Prostate gland (tissue), 2 donors: ENCODE data around the gene PPP1R11. TPM values are rescaled to one million over a fixed set of nuclear protein-coding genes. Genes with fewer than 3 reads are reported as not detected.
"Not testable (repeated sequence)": the region's sequence is repeated elsewhere in the genome, so short reads cannot be mapped to it uniquely, and the experiment has no call there.

Experiments
- DNase-seq: peaks from one replicate; pipeline ENCODE4 v3.0.0-alpha.2; 2019; ENCODE audit warnings: low spot score
- H3K27ac ChIP-seq, 2 donors: fragments of 200-600 bp; sonication (generic); 2 replicates each; pipeline ENCODE4 v1.5.1; 2017 to 2019
- H3K27me3 ChIP-seq: fragments of 200-600 bp; sonication (generic); replicated peaks from 2 replicates; pipeline ENCODE4 v1.5.1; 2019; ENCODE audit not compliant: insufficient read depth
- H3K36me3 ChIP-seq, 2 donors: fragments of 200-600 bp; sonication (generic); 1 replicate in 1 of 2; 2 replicates in 1 of 2; pipeline versions ENCODE4 v1.5.1 to v1.8.1; 2017 to 2019
- H3K4me1 ChIP-seq: fragments of 200-600 bp; sonication (generic); replicated peaks from 2 replicates; pipeline ENCODE4 v1.5.1; 2019
- H3K4me3 ChIP-seq, 2 donors: fragments of 200-600 bp; sonication (generic); 2 replicates each; pipeline ENCODE4 v1.5.1; 2017 to 2019
- H3K9me3 ChIP-seq: fragments of 200-600 bp; sonication (generic); 2 replicates; pipeline ENCODE4 v1.5.1; 2017
- POLR2A ChIP-seq: fragments of 450-650 bp; IDR thresholded peaks from one replicate; pipeline ENCODE4 v1.6.1; 2016; ENCODE audit warnings: antibody characterized with exemption, mild to moderate bottlenecking
- POLR2AphosphoS5 ChIP-seq: sonication (generic); formaldehyde crosslinking; IDR thresholded peaks from one replicate; pipeline ENCODE4 v1.6.1; 2017; ENCODE audit warnings: antibody characterized with exemption
- WGBS: methylation state at CpG from one replicate; pipeline ENCODE4 v1.1.5; 2018; 5-methylcytosine and 5-hydroxymethylcytosine counted together
- intact Hi-C: fragments of 100-400 bp; cut with DNase I; formaldehyde crosslinking; loops from one replicate; pipeline ENCODE4 v1.14.2; 2022
- total RNA-seq, 2 donors: library from RNA; depleted of rRNA; stranded (reverse); fragments of >200 nt; gene quantifications; one replicate each; pipeline ENCODE4 v1.1.0, GENCODE V29; 2016
- TF ChIP-seq, protein P1 (sequence below), 4 experiments: fragments of 200-600 bp in 2 of 4; fragments of 450-650 bp in 2 of 4; sonication (generic) in 2 of 4; IDR thresholded peaks; 1 replicate in 3 of 4; 2 replicates in 1 of 4; pipeline ENCODE4 v1.5.1; 2016 to 2019; ENCODE audit warnings: antibody characterized with exemption in 4 of 4, mild to moderate bottlenecking in 2 of 4, moderate library complexity in 2 of 4

The PPP1R11 gene
- 10 to 100 TPM; 49.7 to 59.3 TPM for total RNA-seq

- DNase-seq: peak; percentile 98
- no peaks in the 10 kb centered on the region for H3K36me3 ChIP-seq
- peak; percentile 100 for TF ChIP-seq POLR2AphosphoS5
- TF ChIP-seq, protein P1, sequence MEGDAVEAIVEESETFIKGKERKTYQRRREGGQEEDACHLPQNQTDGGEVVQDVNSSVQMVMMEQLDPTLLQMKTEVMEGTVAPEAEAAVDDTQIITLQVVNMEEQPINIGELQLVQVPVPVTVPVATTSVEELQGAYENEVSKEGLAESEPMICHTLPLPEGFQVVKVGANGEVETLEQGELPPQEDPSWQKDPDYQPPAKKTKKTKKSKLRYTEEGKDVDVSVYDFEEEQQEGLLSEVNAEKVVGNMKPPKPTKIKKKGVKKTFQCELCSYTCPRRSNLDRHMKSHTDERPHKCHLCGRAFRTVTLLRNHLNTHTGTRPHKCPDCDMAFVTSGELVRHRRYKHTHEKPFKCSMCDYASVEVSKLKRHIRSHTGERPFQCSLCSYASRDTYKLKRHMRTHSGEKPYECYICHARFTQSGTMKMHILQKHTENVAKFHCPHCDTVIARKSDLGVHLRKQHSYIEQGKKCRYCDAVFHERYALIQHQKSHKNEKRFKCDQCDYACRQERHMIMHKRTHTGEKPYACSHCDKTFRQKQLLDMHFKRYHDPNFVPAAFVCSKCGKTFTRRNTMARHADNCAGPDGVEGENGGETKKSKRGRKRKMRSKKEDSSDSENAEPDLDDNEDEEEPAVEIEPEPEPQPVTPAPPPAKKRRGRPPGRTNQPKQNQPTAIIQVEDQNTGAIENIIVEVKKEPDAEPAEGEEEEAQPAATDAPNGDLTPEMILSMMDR (IDR thresholded peaks at IDR 0.05): peak in 1 of 4 experiments; percentile 24
- TF ChIP-seq POLR2A: peak; percentile 79
- peak within 1 kb of the TSS; percentile 85 to 95 for H3K27ac ChIP-seq
- H3K9me3 ChIP-seq: no peaks in the 10 kb centered on the region
- peak within 1 kb of the TSS; percentile 58 to 61 for H3K4me3 ChIP-seq
- intact Hi-C loops: no loop called here
- under 1% methylated on average over 46 of the region's 46 CpGs for WGBS
- H3K4me1 ChIP-seq: no peaks in the 10 kb centered on the region
- no peaks in the 10 kb centered on the region for H3K27me3 ChIP-seq
Measured at GRCh38 chr6:30066577-30067459, at the start of gene PPP1R11. Gene PPP1R11, plus strand, starts transcription at chr6:30067198. Its CDS starts 213 bp downstream, at chr6:30067411.

- no peak overlapping the region for H3K4me3 ChIP-seq
- TF ChIP-seq POLR2A (no peak), POLR2AphosphoS5 (no peak)
- TF ChIP-seq, protein P1 (IDR thresholded peaks at IDR 0.05): no peak
- H3K9me3 ChIP-seq: no peaks in the 10 kb centered on the region
- H3K4me1 ChIP-seq: no peaks in the 10 kb centered on the region
- no peak for DNase-seq
- H3K27ac ChIP-seq: no peak overlapping the region
- H3K36me3 ChIP-seq: no peaks in the 10 kb centered on the region
- no peaks in the 10 kb centered on the region for H3K27me3 ChIP-seq
- intact Hi-C loops: no loop called here
- WGBS: 92% methylated on average over 2 of the region's 2 CpGs
Measured at GRCh38 chr6:30019819-30020218, 47.2 kb upstream of the PPP1R11 start.

- no peak overlapping the region for H3K4me3 ChIP-seq
- no peaks in the 10 kb centered on the region for H3K9me3 ChIP-seq
- no peak for TF ChIP-seq POLR2A
- TF ChIP-seq, protein P1 (IDR thresholded peaks at IDR 0.05): no peak
- no peak for TF ChIP-seq POLR2AphosphoS5
- H3K36me3 ChIP-seq: no peaks in the 10 kb centered on the region
- no peak overlapping the region for H3K27ac ChIP-seq
- no peaks in the 10 kb centered on the region for H3K4me1 ChIP-seq
- no peak for DNase-seq
- intact Hi-C loops: no loop called here
- H3K27me3 ChIP-seq: no peaks in the 10 kb centered on the region
- 91% methylated on average over 1 of the region's 1 CpG for WGBS
Measured at GRCh38 chr6:30020626-30021025, 46.4 kb upstream of the PPP1R11 start.

DNA sequence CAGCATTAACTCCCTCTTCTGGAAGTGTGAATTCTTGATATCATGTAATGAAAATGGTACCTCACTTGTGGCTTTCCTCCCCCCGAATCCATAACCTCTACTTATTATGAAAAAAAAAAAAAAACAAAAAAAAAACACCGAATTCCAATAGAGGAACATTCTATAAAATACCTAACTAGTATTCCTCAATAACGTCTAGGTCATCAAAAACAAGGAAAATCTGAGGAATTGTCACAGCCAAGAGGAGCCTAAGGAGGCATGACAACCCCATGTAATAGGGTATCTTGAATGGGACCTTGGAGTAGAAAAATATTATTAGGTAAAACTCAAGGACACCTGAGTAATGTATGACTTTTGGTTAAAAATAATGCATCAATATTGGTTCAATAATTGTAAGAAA lies 44.8 kb upstream of the PPP1R11 start:
- no peak overlapping the region for H3K4me3 ChIP-seq
- H3K27ac ChIP-seq: no peak overlapping the region
- WGBS: 93% methylated on average over 3 of the region's 3 CpGs
- H3K27me3 ChIP-seq: no peaks in the 10 kb centered on the region
- no peaks in the 10 kb centered on the region for H3K4me1 ChIP-seq
- no peaks in the 10 kb centered on the region for H3K36me3 ChIP-seq
- TF ChIP-seq, protein P1 (IDR thresholded peaks at IDR 0.05): no peak
- TF ChIP-seq POLR2AphosphoS5: no peak
- TF ChIP-seq POLR2A: no peak
- no peak for DNase-seq
- intact Hi-C loops: no loop called here
- H3K9me3 ChIP-seq: no peaks in the 10 kb centered on the region

- H3K4me3 ChIP-seq, H3K27me3 ChIP-seq, DNase-seq, H3K4me1 ChIP-seq, H3K36me3 ChIP-seq, intact Hi-C loops, H3K9me3 ChIP-seq, H3K27ac ChIP-seq: not testable (repeated sequence)
Measured at GRCh38 chr6:30022712-30023111, 44.3 kb upstream of the PPP1R11 start.
